Activated CD4-positive, alpha-beta T cell treated with anti-CD3 and anti-CD28 coated beads for 1 hour (primary cell): Measurements from ENCODE around the gene ZNF717.
"Not testable (repeated sequence)": the region's sequence is repeated elsewhere in the genome, so short reads cannot be mapped to it uniquely, and the experiment has no call there.

Experiments used
- DNase-seq: peaks from one replicate; pipeline ENCODE4 v3.0.0-alpha.2; 2020

Gene ZNF717

GRCh38 chr3:75785081-75785755 lies at the start of gene ZNF717:
Gene ZNF717 (minus strand): TSS chr3:75785549. CDS start chr3:75783362, 2,187 bp downstream.
- peak; percentile 87 for DNase-seq

- not testable (repeated sequence) for DNase-seq
Observed at GRCh38 chr3:75831076-75831475, 45.7 kb upstream of the ZNF717 start.

GRCh38 chr3:75818019-75818418 lies 32.7 kb upstream of the ZNF717 start:
- not testable (repeated sequence) for DNase-seq

GRCh38 chr3:75816287-75817180 lies 31.2 kb upstream of the ZNF717 start:
- not testable (repeated sequence) for DNase-seq

- no peak for DNase-seq
Observed at GRCh38 chr3:75814797-75815196, 29.4 kb upstream of the ZNF717 start.

- no peak for DNase-seq
Observed at GRCh38 chr3:75782506-75782905, 2.8 kb downstream of the ZNF717 start.

GRCh38 chr3:75781079-75781745 lies 4.1 kb downstream of the ZNF717 start:
- DNase-seq: no peak

GRCh38 chr3:75777742-75778141 lies 7.6 kb downstream of the ZNF717 start:
- not testable (repeated sequence) for DNase-seq

- not testable (repeated sequence) for DNase-seq
Observed at GRCh38 chr3:75771631-75772030, 13.7 kb downstream of the ZNF717 start.

GRCh38 chr3:75768303-75769017 lies 16.9 kb downstream of the ZNF717 start:
- DNase-seq: no peak

GRCh38 chr3:75737831-75738493 lies 47.4 kb downstream of the ZNF717 start:
- no peak for DNase-seq

- no peak for DNase-seq
Observed at GRCh38 chr3:75727985-75728384, 57.4 kb downstream of the ZNF717 start.

- DNase-seq: no peak
Observed at GRCh38 chr3:75692061-75692460, 93.3 kb downstream of the ZNF717 start.

- DNase-seq: no peak
Observed at GRCh38 chr3:75687323-75687722, 98.0 kb downstream of the ZNF717 start.
